DND-41 (cell line): ENCODE results near the gene IL1RAPL2.

ENCODE experiments used
- ATAC-seq: fragments of 200-7000 bp; cut with Tn5 transposase; 3 replicates; pipeline ENCODE4 v1.9.1; 2021; ENCODE audit warnings: low read depth; ENCODE audit not compliant: insufficient read depth
- DNase-seq: peaks from one replicate; pipeline ENCODE4 v3.0.0-alpha.2; 2020
- H2AFZ ChIP-seq: 2 replicates; pipeline ENCODE4 v1.6.0; 2012; ENCODE audit warnings: low read depth, low read length
- H3K27ac ChIP-seq: 2 replicates; pipeline ENCODE4 v1.5.1; 2012; ENCODE audit warnings: low read length, inconsistent platforms
- H3K27me3 ChIP-seq: fragments of 200-600 bp; sonication (generic); 2 replicates; pipeline ENCODE4 v1.6.0; 2012; ENCODE audit warnings: low read length, mild to moderate bottlenecking, inconsistent platforms; ENCODE audit not compliant: insufficient read depth, poor library complexity
- H3K36me3 ChIP-seq: 2 replicates; pipeline ENCODE4 v1.5.1; 2012; ENCODE audit warnings: low read length, inconsistent platforms; ENCODE audit not compliant: insufficient read depth
- H3K4me1 ChIP-seq: 2 replicates; pipeline ENCODE4 v1.5.1; 2012; ENCODE audit warnings: mild to moderate bottlenecking, low read length; ENCODE audit not compliant: insufficient read depth
- H3K4me2 ChIP-seq: 2 replicates; pipeline ENCODE4 v1.6.0; 2012; ENCODE audit warnings: mild to moderate bottlenecking, moderate library complexity, low read length, inconsistent platforms; ENCODE audit not compliant: insufficient read depth
- H3K4me3 ChIP-seq, 2 experiments: fragments of 200-600 bp in 1 of 2; shearing (Covaris generic) in 1 of 2; 2 replicates each; pipeline ENCODE4 v1.5.1; 2012 to 2016; ENCODE audit warnings: inconsistent platforms in 2 of 2, low read length in 2 of 2, mild to moderate bottlenecking in 2 of 2, low read depth in 1 of 2, moderate library complexity in 1 of 2
- H3K79me2 ChIP-seq: 2 replicates; pipeline ENCODE4 v1.6.0; 2012; ENCODE audit warnings: low read length, inconsistent platforms; ENCODE audit not compliant: insufficient read depth
- H3K9ac ChIP-seq: 2 replicates; pipeline ENCODE4 v1.6.0; 2012; ENCODE audit warnings: low read depth, mild to moderate bottlenecking, inconsistent platforms, low read length, moderate library complexity
- H3K9me3 ChIP-seq: 2 replicates; pipeline ENCODE4 v1.5.1; 2012; ENCODE audit warnings: low read length, moderate library complexity, mild to moderate bottlenecking, inconsistent platforms; ENCODE audit not compliant: insufficient read depth, severe bottlenecking
- H4K20me1 ChIP-seq: 2 replicates; pipeline ENCODE4 v1.6.0; 2012; ENCODE audit warnings: low read length; ENCODE audit not compliant: insufficient read depth
- CTCF ChIP-seq: IDR thresholded peaks from 2 replicates; pipeline ENCODE4 v1.5.1; 2012; ENCODE audit warnings: borderline replicate concordance, low read length, moderate library complexity, mild to moderate bottlenecking; ENCODE audit not compliant: poor library complexity, severe bottlenecking; ENCODE audit errors: extremely low read depth
- EZH2 ChIP-seq: IDR thresholded peaks from 3 replicates; pipeline ENCODE4 v1.6.1; 2012; ENCODE audit warnings: borderline replicate concordance, low read depth, mild to moderate bottlenecking, moderate library complexity, low read length, inconsistent platforms; ENCODE audit not compliant: severe bottlenecking

The IL1RAPL2 gene

GRCh38 chrX:104745152-104745551 is 179.2 kb downstream of the IL1RAPL2 start:
- TF ChIP-seq EZH2 (no peak), CTCF (no peak)
- DNase-seq: no peak
- no peak for ATAC-seq
- H3K4me1 ChIP-seq: no peaks in the 10 kb centered on the region
- no peaks in the 10 kb centered on the region for H4K20me1 ChIP-seq
- H3K9me3 ChIP-seq: no peaks in the 10 kb centered on the region
- H3K4me2 ChIP-seq: no peak overlapping the region
- H3K4me3 ChIP-seq: no peak overlapping the region
- H3K79me2 ChIP-seq: no peaks in the 10 kb centered on the region
- H3K27ac ChIP-seq: no peak overlapping the region
- no peaks in the 10 kb centered on the region for H3K36me3 ChIP-seq
- H2AFZ ChIP-seq: no peak overlapping the region
- H3K9ac ChIP-seq: no peak overlapping the region
- H3K27me3 ChIP-seq: no peaks in the 10 kb centered on the region

GRCh38 chrX:104749951-104750610 is 184.1 kb downstream of the IL1RAPL2 start:
- H3K9ac ChIP-seq: no peak overlapping the region
- H3K27ac ChIP-seq: no peak overlapping the region
- TF ChIP-seq CTCF (no peak), EZH2 (no peak)
- H3K4me2 ChIP-seq: no peak overlapping the region
- H3K36me3 ChIP-seq: no peaks in the 10 kb centered on the region
- DNase-seq: no peak
- no peak for ATAC-seq
- no peaks in the 10 kb centered on the region for H3K27me3 ChIP-seq
- no peak overlapping the region for H2AFZ ChIP-seq
- no peaks in the 10 kb centered on the region for H4K20me1 ChIP-seq
- H3K79me2 ChIP-seq: no peaks in the 10 kb centered on the region
- H3K4me3 ChIP-seq: no peak overlapping the region
- H3K4me1 ChIP-seq: no peaks in the 10 kb centered on the region
- H3K9me3 ChIP-seq: no peaks in the 10 kb centered on the region

- Histone ChIP-seq H4K20me1 (no peaks in the 10 kb centered on the region), H3K9ac (no peak overlapping the region), H3K4me3 (no peak overlapping the region), H3K4me2 (no peak overlapping the region), H3K27me3 (no peaks in the 10 kb centered on the region), H2AFZ (no peak overlapping the region), H3K4me1 (no peaks in the 10 kb centered on the region), H3K9me3 (peaks cover 4% of the 10 kb centered on the region), H3K79me2 (no peaks in the 10 kb centered on the region), H3K36me3 (no peaks in the 10 kb centered on the region), H3K27ac (no peak overlapping the region)
- DNase-seq (no peak), ATAC-seq (no peak)
- TF ChIP-seq EZH2 (no peak), CTCF (no peak)
Observed at GRCh38 chrX:104762641-104763040, 196.6 kb downstream of the IL1RAPL2 start.

- Histone ChIP-seq H3K36me3 (no peaks in the 10 kb centered on the region), H3K9ac (no peak overlapping the region), H3K79me2 (no peaks in the 10 kb centered on the region), H2AFZ (no peak overlapping the region), H3K27ac (no peak overlapping the region), H4K20me1 (no peaks in the 10 kb centered on the region), H3K27me3 (no peaks in the 10 kb centered on the region), H3K4me1 (no peaks in the 10 kb centered on the region), H3K4me2 (no peak overlapping the region), H3K4me3 (no peak overlapping the region), H3K9me3 (no peaks in the 10 kb centered on the region)
- no peak for DNase-seq
- TF ChIP-seq CTCF (no peak), EZH2 (no peak)
- ATAC-seq: no peak
Observed at GRCh38 chrX:104789784-104790183, 223.8 kb downstream of the IL1RAPL2 start.
